ENCODE data around the gene PPP1R15B.

The PPP1R15B gene

DNA sequence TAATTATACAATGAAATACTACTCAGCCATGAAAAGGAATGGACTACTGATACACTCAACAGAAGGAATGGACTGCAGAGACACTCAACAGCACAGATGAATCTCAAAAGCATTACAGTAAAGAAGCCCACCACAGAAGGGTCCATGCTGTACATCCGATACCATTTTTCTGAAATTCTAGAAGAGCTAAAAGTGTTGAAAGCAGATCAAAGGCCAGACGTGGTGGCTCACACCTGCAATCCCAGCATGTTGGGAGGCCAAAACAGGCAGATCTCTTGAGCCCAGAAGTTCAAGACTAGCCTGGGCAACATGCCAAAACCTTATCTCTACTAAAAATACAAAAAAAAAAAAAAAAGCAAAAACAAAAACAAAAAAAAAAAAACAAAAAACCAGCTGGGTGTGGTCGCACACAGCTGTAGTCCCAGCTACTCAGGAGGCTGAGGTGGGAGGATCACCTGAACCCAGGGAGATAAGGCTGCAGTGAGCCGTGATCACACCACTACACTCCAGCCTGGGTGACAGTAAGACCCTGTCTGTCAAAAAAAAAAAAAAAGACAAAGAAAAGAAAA is 15.5 kb downstream of the PPP1R15B start:
- DNase-seq = no peak

DNA sequence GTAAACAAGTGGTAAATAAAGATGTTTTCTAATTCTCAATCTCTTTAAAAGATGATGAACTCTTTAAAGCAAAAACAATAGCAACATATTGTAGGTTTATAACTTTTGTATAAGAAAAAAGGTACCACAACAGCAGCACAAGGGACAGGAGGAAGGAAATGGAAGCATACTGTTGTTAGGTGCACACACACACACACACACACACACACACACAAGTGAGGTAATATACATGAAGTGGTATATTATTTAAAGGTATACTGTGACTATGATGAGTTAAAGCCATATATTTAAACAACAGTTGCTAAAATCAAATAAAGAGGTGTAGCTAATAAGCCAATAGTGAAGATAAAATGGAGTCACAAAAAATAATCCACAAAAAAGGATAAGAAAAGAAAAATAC is 20.0 kb downstream of the PPP1R15B start:
- no peak for DNase-seq

DNA sequence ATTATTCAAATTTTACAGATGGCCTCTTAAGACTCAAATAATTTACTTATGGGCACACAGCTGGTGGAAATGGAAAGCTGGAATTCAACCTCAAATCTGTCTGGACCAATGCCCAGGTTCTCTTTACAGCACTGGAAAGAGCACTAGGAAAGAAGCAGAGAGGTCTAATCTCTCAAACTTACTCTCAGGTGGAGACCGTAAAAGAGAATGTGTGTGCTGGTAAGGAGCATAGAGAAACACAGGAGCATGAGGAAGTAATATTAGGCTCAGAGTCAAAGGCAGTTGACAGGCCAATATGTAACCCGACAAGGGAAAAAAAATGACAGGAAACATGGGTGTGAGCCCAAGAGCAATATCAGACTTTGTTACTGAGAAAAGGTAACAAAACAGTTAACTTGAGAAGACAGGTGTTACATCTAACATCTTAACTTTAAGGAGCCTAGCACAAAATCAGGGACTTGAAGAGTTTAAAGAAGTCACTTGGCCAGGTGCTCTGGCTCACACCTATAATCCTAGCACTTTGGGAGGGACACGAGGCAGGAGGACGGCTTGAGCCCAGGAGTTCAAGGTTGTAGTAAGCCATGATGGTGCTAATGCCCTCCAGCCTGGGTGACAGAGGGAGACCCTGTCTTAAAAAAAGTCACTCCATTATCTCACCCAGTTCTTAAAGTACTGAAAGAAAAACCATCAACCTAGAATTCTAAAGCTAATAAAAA is 20.7 kb downstream of the PPP1R15B start:
- DNase-seq = no peak

DNA sequence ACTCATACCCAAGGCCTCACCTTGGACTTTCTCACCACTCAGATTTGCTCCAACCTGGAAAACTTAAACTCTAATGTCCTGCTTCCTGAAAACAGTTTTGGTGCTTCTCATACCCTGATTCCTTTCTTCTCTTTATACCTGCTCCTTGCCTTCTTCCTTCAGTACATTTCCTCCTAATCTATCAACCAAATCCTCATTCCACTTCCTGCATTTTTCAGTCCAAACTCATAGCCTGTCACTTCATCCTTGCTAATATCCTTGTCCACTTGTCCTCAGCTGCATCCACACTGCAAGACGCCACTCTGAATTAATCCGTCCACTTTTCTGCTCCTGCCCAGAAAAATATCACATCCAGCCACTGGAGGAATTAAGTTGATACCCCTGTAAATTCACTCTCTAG is 25.9 kb downstream of the PPP1R15B start:
- no peak for DNase-seq

DNA sequence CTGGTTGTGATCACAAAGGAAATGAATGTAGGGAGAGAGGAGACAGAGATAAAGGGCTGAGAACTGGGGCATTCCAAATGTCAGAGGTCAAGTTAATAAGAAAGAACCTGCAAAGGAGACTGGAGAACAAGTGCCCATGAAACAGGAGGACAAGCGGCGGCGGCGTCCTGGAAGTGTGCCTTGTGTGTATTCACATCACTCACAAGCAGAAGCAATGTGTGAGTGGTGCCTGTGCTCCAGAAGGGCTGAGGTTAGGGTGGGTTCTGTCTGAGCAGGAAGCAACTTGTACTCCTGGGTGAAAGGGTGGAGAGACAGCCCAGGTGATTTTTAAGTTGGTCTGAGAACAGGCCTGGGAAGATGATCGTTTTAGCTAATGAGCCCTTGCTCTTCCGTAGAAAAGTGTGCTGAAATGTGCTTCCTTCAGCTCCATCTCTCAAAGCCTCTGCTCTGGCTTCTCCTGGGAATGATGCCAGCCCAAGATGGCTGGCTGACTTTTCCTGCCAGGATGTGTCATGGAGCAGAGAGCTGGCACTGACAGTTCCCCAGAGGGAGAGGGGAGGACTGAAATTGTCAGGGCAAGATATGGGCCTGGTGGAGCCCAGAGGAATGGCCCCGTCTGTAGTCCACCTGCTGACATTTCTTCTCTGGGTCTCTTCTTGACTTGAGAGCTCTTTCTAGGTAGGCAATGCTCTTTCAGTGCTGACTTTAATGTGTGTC is 26.8 kb downstream of the PPP1R15B start:
- no peak for DNase-seq

DNA sequence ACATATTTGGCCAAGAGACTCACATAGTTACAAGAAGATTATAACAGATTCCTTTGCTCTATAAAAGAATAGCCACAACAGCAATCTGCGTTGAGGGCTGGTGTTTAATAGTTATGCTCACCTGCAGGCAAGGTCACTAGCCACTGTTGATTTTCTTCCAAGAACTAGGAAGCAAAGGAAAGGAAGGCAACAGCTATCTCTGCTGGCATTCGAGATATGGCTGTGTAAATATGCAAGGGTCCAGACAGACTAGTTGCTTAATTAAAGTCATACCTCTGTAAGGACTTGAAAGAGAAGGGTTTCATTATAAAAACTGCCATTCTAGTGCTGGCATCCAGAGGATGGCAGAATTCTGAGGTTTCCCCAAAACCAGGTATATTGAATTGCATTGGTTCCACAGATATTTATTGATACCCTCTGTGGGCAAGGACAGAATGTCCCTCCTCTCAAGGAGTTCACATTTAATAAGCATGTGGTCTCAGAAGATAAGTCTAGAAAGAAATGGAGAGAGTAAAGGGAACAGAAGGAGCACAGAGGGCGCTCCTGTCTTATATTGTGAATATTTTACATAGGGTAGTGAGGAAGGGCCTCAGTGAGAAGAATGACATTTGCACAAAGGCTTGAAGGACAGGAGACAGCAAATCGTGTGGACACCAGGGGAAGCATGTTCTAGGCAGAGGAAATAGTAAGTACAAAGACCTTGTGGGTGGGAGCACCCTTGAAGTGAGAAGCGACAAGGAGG is 28.3 kb downstream of the PPP1R15B start:
- no peak for DNase-seq

DNA sequence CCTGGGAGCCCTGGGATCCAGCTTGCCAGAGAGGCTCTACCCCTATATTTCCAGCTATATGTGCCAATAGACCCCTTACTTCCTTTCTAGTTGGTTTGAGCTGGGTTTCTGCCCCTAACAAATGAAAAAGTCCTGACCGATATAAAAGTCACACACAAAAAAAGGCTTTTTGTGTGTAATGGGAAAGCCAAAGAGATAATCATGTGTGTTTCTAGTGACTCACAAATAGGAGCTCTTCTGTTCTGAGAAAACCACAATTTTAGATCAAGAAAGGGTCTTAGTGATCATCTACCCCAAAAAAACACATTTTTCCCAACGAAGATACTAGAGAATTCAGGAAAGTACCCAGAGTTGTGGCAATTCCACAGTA is 28.9 kb downstream of the PPP1R15B start:
- DNase-seq = no peak

DNA sequence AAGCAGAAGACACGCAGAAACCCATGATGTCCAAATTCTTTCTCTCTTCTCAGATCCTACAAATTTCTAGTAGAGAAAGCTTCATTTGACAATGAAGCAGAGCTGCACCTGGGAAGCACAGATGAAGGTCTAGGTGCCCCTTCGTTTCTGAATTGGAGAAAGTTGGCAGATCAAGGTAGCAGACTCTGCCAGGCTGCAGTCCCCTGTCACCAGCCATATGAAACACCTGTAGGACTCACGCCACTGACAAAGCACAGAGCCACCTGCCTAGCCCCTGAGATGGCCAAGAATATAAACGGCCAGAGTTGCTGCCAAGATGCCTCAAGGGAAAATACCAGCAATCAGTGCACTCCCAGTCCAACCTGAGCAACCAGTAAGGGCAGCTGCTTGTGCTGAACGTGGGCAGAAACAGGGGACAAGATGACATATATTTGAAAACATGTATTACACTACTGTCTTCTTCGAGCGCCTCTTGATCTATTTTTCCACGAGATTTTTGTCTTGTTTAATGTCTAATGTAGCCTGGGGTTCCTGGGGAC is 31.3 kb downstream of the PPP1R15B start:
- DNase-seq = no peak

DNA sequence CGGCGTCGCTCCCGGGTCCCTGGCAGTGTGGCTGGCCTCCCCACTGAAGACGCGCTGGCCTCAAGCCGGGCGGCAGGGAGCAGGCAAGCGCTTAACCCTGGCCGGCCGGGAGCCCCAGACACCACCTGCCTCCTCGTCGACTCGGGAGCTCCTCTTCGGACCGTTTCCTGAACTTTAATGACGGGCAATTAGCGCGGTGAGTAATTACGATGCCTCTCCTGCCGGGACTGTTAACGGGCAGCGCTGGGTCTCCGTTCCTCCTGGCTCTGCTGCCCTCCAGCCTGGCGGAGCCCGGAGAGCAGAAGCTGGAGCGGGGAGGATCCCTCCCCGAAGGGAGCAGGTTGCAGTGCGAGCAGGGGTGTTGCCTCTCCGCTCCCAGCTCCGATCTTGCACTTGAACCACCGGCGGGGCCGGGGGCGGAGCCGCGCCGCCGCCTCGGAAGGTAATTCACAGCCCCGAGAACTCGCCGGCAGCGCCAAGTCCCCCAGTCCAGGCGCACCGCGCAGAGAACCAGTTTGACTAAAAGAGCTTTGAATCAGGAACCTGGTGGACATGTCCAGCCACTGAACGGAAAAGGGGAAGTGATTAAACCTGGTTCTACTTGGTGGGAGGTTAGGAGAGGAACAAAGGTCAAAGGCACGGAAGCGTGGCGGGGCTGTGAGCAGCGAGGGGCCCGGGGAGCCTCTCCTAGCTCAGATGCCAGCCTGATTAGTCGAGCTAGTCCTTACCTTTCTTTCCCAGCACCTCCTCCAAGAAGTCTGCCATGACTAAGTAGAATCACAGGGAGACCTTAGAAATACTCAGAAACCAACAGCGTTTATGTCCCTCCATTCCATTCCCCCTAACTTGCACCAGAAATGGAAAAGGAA is 33.6 kb downstream of the PPP1R15B start:
- DNase-seq = peak; percentile 65

DNA sequence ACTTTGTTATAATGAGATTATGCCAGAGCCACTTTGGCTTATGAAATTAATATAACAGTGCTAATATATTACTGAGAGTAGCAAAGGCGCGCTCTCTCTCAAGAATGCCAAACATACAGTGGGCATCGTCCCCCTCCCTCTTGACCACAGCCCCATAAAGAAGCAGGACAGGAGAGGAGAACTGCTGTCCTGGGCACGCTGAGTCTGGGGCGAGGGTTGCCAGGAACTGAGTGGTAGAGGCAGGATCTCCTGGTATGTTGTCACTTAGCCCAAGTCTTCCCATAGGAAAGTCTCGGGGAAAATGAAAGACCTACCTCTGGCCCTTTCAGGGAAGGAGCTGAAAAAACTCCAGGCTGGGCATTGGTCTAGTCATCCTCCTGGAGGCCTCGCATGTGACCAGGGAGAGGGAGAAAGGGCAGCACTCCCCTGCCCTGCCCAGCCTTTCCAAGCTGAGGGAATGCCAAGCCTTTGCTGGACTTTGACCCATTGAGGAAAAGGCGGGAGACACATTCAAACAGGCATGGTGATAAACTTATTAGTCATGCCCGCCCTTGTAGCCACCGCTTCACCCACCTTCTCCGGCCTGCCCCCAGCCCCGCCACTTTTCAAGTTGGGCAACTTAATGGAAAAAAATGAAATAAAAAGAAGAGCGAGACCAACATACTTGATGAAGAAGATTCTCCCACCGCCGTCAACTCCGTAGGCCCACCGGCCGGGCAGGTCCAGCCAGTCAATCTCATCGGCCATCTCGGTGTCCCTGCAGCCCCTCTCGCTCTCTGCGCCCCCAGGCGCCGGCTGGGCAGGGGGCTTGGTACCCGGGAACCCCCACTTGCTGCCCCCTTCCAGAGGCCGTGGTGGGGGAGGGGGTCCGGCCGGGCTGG is 34.5 kb downstream of the PPP1R15B start:
- DNase-seq = no peak

DNA sequence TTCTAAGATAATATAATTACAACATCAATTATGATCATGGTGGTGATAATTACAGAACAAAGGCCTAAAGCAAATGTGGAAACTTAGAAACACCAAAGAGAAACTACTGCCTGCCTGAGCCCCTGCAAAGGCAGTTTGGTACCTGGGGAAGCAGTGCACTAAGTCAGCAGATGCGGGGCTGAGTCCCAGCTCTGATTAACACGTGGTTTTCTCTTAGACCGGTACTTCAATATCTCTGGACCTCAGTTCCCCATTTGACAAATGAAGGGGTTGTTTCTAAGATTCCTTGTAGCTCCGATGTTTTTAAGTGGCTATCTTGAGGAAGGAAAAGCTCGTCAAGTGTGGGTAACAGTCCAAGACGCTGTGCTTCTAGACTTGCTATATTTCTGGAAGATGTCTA is 35.2 kb downstream of the PPP1R15B start:
- DNase-seq = no peak

DNA sequence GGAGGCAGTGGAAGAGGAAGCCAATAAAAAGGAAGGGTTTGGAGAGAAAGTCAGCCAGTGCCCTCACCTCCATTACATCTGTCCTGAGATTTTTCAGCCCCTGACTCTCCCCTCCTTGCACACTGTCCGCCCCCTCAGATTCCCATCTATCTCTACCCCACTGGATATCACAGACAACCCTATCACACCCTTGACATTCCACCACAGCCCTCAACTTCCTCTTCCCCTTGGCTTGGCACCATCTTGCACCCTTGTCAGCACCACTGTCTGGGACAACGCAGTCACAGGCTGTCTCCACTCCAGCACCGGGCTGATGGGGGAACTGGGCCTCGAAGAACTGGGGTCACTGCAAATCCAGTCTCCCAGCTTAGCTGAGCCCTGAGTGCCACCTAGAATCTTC is 37.7 kb downstream of the PPP1R15B start:
- DNase-seq = peak; percentile 17

DNA sequence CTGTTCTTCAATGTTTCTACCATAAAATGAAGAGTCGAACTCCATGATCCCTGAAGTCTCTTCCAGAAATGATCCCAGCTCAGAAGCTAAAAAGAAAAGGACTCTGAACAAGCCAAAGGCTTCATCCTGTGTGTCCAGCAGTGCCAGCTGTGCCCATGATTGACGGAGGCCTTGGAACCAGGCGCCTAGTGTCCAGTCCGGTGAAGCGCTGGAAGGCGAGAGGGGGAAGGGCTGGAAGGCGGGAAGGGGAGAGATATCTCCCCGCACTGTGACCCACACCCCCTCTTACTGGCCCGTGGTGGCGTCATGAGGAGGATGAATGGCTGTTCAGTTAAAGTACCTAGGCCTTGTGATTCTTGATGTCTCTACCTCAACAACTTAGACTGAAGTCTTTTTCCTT is 41.4 kb downstream of the PPP1R15B start:
- DNase-seq = peak; percentile 5

DNA sequence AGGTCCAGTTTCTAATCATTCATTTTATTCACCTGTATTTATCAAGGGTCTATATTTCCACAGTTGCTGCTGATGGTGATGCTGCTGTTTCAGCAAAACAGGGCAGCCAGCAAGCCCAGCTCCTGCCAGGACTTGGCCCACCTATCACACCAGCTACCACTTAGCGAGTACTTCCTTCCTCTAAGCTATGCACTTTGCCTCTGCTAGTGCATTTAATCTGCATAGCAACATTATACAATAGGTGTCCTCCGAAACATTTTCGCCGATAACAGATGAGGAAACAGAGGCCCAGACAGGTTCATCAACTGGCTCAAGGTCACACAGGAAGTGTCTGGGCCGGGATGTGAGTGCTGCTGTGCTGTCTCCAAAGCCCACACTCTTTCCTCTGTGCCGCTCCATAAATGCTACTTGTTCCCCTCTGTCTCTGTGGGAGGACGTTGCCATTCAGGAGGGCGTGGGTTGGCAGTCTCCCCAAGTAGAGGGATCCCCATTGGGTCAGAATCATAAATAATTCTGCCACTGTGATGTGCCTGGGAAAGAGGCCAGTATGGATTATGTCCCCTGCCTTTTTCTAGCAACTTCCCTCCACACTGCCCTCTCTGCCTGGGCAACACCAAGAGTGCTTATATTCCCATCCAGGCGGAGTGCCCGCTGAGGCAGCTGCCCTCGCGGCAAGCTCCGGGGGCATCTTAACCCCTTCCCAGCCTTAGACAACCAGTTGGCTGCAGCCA is 42.5 kb downstream of the PPP1R15B start:
- DNase-seq = no peak

DNA sequence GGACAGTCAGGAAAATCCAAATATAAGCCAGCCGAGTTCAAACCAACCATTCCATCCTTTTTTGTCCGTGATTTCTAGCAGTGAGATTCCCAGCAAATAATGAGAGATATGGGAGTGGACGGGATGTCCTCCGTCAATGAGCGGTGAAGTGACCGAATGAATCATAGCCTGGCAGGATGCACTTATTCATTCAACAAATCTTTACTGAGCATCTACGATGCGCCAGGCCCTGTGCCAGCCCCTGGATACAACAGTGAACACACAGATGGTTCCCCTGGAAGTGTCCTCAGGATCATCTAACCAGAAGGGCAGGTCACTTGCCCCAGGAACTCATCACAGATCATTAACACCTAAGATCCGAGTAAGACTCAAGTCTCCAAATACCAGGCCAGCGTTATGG is 43.7 kb downstream of the PPP1R15B start:
- DNase-seq = no peak

DNA sequence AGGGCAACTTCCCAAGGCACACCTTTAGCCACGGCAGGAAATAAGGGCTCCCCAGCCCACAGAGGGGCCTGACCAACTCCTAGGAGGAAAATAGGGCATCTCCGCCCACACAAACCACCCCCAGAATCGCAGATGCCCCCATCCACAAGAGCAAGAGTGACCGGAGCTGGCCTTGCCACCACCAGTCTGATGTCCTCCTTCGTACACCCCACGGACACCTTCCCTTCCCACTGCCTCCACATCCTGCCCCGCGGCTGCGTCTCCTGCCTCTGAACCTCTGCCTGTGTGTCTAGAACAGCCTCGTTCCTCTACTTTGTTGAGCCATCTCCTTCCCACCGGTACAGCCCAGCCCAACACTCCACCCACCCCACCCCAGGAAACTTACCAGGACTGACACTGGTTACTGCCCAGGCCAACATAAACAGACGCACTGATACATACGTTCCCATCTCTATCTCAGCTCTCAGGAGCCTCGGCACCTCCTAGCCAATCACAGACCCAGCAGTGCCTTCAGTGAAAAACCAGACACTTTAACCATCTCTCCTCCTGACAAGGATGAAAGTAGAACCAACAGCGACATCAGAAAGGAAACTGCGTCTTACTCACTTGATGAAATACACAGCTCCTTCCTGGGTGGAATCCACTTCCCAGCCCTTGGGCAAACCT is 44.3 kb downstream of the PPP1R15B start:
- no peak for DNase-seq

DNA sequence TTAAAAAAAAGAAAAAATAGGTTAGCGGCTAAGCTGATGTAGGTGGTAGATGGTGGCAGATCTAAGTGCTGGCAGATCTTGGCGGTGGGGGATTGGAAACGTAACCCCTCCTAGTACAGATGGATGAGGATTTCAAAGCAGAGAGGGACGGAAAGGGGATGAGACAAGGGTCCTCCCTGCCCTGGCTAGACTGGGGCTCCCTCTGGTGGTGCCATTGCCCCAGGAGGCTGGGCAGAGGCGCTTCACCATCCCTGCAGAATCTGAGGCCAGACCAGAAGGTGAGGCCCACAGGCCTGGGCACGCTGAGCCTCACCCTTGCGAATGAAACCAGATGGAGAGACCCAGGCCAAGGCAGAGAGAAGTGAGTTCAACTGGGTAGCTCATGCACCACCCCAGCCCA is 44.9 kb downstream of the PPP1R15B start:
- DNase-seq = peak; percentile 60

DNA sequence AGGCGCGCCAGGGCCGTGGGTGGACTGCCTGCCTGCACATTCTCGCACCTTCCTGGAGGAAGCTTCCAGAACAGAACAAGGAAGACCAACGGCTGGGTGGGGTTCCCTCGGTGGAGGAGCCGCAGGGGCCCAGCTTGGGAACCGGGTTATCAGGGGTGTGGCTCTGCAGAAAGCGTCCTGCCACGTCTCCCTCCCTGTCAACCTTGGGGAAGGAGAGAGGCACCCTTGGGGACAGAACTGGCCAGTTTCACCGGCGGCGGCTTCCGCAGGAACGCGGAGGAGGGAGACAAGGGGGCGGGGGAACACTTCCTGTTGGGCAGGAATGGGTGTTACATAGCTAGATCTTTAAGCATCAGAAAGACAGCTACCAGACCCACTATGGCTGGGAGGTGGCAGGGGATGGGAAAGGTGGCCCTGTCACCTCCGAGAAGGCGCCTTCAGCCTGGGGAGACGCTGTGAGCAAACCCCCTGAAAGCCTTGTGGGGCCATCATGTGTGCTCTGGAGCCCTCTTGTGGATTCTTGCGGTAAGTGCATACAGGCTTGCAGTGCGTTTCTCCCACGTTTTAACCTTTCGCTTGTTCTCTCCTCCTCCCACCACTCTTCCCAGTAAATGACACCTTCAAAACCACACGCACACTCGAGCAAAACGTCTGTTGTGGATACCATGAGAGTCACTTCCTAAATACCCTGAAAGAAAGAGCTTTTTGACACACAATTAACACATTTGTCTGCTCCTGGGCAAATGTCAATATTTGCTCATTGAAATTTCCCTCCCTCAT is 48.1 kb downstream of the PPP1R15B start:
- peak; percentile 80 for DNase-seq

DNA sequence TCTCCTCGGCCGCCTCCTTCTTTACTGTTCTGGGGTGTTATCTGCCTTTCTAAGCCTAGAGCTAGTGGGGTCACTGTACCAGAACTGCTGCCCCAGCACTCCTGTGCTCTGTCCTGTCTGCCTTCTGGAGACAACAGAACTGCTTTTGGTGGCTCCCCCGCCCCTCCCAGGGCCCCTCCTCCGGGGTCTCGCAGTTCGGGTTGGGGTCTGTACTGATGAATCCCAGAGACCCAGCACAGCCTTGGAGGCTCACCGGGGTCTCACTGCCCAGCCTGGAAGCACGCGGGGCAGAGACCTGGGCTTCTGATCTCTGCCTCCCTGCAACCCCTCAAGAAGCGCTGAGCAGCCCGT is 48.7 kb downstream of the PPP1R15B start:
- no peak for DNase-seq

Measured in stimulated activated CD8-positive, alpha-beta memory T cell treated with anti-CD3 and anti-CD28 coated beads, Interleukin-4, amount 100 ng/mL, for 48 hours (primary cell).